HG03066 (cell line): ENCODE measurements around the gene NSD2.
"Not testable (repeated sequence)": the region's sequence is repeated elsewhere in the genome, so short reads cannot be mapped to it uniquely, and the experiment has no call there.

Experiments
- ATAC-seq: cut with Tn5 transposase; IDR thresholded peaks from one replicate; pipeline ENCODE4 v1.9.1; 2021; ENCODE audit warnings: low read depth; ENCODE audit not compliant: unreplicated experiment

The NSD2 gene

DNA sequence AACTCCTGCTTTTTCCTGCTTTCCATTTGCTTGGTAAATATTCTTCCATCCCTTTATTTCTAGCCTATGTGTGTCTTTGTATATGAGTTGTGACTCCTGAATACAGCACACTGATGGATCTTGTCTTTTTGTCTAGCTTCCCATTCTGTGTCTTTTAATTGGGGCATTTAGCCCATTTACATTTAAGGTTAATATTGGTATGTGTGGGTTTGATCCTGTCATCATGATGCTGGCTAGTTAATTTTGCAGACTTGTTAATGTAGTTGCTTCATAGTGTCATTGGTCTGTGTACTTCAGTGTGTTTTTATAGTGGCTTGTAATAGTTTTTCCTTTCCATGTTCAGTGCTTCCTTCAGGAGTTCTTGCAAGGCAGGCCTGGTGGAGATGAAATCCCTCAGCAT is 160.0 kb downstream of the NSD2 start:
- not testable (repeated sequence) for ATAC-seq
